ENCODE results near the gene KRTAP4-1. TPM values are rescaled to one million over a fixed set of nuclear protein-coding genes. Genes with fewer than 3 reads are reported as not detected.

KRTAP4-1 gene
- total RNA-seq, 1 donor from 2014 or later, result not detected

- H2AFZ ChIP-seq (replicated peaks), result no peak overlapping the region
- TF ChIP-seq EZH2 (IDR thresholded peaks at IDR 0.05) (no peak), EZH2phosphoT487 (IDR thresholded peaks at IDR 0.05) (no peak), CTCF (IDR thresholded peaks at IDR 0.05) (no peak)
- H3K4me1 Mint-ChIP-seq, result peaks cover 6% of the 10 kb centered on the region
- DNase-seq (ENCODE audit: low spot score), result no peak
- no peak overlapping the region for H3K4me3 ChIP-seq
- no peak overlapping the region for H3K9ac ChIP-seq
- no peak overlapping the region for H3K4me2 ChIP-seq
- no peaks in the 10 kb centered on the region for H3K4me1 ChIP-seq
- H3K9me3 Mint-ChIP-seq, result no peaks in the 10 kb centered on the region
- H3K27ac Mint-ChIP-seq, result no peak overlapping the region
- no peaks in the 10 kb centered on the region for H3K27me3 ChIP-seq
- H3K27ac ChIP-seq, result no peak overlapping the region
- no peaks in the 10 kb centered on the region for H3K9me3 ChIP-seq (ENCODE audit: low read depth)
- H3K4me3 Mint-ChIP-seq, result no peak overlapping the region
- H3K36me3 ChIP-seq, result no peaks in the 10 kb centered on the region
- H3F3A ChIP-seq (ENCODE audit: low read depth), result no peaks in the 10 kb centered on the region
- H3K36me3 Mint-ChIP-seq, result no peaks in the 10 kb centered on the region
- no peaks in the 10 kb centered on the region for H3K79me2 ChIP-seq (ENCODE audit: low read depth)
- no peaks in the 10 kb centered on the region for H3K27me3 Mint-ChIP-seq (ENCODE audit: insufficient read depth, low read depth)
- no peaks in the 10 kb centered on the region for H4K20me1 ChIP-seq (ENCODE audit: low read depth)
Observed at GRCh38 chr17:41226051-41226450, 41.3 kb upstream of the KRTAP4-1 start.

DNA sequence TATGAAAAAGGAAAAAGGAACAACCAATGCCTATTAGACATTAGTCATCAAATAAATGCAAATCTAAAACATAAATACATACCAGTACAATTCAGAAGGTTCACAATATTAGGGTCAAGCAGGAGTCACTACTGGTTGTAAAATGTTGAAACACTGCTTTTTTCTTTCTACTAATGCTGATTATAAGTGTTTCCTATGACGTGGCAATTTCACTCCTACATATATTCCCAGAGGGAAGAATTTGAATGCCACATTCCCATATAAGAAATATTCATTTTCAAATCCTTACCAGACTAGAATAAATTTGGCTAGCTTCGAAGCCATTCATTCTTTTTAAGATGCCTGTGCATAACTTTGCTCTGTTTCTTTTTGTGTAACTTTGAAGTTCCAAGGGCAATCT, 39.1 kb upstream of the KRTAP4-1 start:
- no peak for DNase-seq (ENCODE audit: low spot score)
- no peaks in the 10 kb centered on the region for H3K9me3 ChIP-seq (ENCODE audit: low read depth)
- Mint-ChIP-seq H3K9me3 (peaks cover 2% of the 10 kb centered on the region), H3K4me1 (peaks cover 6% of the 10 kb centered on the region), H3K36me3 (no peaks in the 10 kb centered on the region), H3K27me3 (ENCODE audit: insufficient read depth, low read depth) (no peaks in the 10 kb centered on the region), H3K27ac (no peak overlapping the region), H3K4me3 (no peak overlapping the region)
- H3F3A ChIP-seq (ENCODE audit: low read depth), result no peaks in the 10 kb centered on the region
- H3K36me3 ChIP-seq, result no peaks in the 10 kb centered on the region
- TF ChIP-seq CTCF (IDR thresholded peaks at IDR 0.05), result no peak
- TF ChIP-seq EZH2phosphoT487 (IDR thresholded peaks at IDR 0.05), result no peak
- no peak for TF ChIP-seq EZH2 (IDR thresholded peaks at IDR 0.05)
- no peak overlapping the region for H3K27ac ChIP-seq
- no peak overlapping the region for H2AFZ ChIP-seq (replicated peaks)
- no peak overlapping the region for H3K4me3 ChIP-seq
- no peaks in the 10 kb centered on the region for H3K79me2 ChIP-seq (ENCODE audit: low read depth)
- no peaks in the 10 kb centered on the region for H4K20me1 ChIP-seq (ENCODE audit: low read depth)
- no peak overlapping the region for H3K9ac ChIP-seq
- H3K27me3 ChIP-seq, result no peaks in the 10 kb centered on the region
- no peaks in the 10 kb centered on the region for H3K4me1 ChIP-seq
- H3K4me2 ChIP-seq, result no peak overlapping the region

DNA sequence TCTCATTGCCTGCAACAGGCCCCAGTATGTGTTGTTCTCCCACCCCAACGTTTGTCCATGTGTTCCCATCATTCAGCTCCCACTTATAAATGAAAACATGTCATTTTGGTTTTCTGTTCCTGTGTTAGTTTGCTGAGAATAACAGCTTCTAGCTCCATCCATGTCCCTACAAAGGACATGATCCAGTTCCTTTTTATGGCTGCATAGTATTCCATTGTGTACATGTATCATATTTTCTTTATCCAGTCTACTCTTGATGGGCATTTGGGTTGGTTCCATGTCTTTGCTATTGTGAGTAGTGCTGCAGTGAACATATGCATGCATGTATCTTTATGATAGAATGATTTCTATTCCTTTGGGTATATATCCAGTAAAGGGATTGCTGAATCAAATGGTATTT, 31.0 kb upstream of the KRTAP4-1 start:
- no peak overlapping the region for H2AFZ ChIP-seq (replicated peaks)
- DNase-seq (ENCODE audit: low spot score), result no peak
- Mint-ChIP-seq H3K4me3 (no peak overlapping the region), H3K36me3 (no peaks in the 10 kb centered on the region), H3K27me3 (ENCODE audit: insufficient read depth, low read depth) (no peaks in the 10 kb centered on the region), H3K4me1 (no peaks in the 10 kb centered on the region), H3K27ac (no peak overlapping the region), H3K9me3 (peaks cover 2% of the 10 kb centered on the region)
- H3K27me3 ChIP-seq, result no peaks in the 10 kb centered on the region
- H3F3A ChIP-seq (ENCODE audit: low read depth), result no peaks in the 10 kb centered on the region
- H3K27ac ChIP-seq, result no peak overlapping the region
- H3K79me2 ChIP-seq (ENCODE audit: low read depth), result no peaks in the 10 kb centered on the region
- no peak overlapping the region for H3K9ac ChIP-seq
- H3K4me3 ChIP-seq, result no peak overlapping the region
- H4K20me1 ChIP-seq (ENCODE audit: low read depth), result no peaks in the 10 kb centered on the region
- no peaks in the 10 kb centered on the region for H3K4me1 ChIP-seq
- no peaks in the 10 kb centered on the region for H3K36me3 ChIP-seq
- no peak overlapping the region for H3K4me2 ChIP-seq
- no peaks in the 10 kb centered on the region for H3K9me3 ChIP-seq (ENCODE audit: low read depth)
- TF ChIP-seq CTCF (IDR thresholded peaks at IDR 0.05) (no peak), EZH2 (IDR thresholded peaks at IDR 0.05) (no peak), EZH2phosphoT487 (IDR thresholded peaks at IDR 0.05) (no peak)

Measured in neural progenitor cell (in vitro differentiated cells).